ELR (cell line): ENCODE data around the gene DCAF11.

Source experiments
- DNase-seq: peaks from one replicate; pipeline ENCODE4 v3.0.0-alpha.2; 2015; ENCODE audit warnings: low read depth

DCAF11 gene

GRCh38 chr14:24079491-24080141 is 35.0 kb upstream of the DCAF11 start:
- DNase-seq, result no peak

DNA sequence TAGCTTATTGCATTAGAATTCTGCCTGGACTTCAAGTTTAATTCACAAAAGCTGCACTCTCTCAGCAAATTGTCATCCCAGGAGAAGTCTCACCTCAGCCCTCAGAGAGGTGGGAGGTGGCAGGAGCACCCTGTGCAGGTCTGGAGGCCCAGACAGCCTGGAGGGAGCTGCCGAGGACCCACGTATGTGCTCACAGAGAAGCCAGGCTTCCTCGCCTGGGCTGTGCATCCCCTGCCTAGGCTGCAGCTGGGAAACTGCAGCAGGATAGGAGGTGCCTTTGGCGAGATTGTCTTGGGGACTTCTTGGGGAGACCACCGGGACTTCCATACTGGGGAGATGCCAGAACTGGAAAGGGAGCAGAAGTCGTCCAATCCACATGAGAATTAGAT is 34.4 kb upstream of the DCAF11 start:
- DNase-seq, result no peak

DNA sequence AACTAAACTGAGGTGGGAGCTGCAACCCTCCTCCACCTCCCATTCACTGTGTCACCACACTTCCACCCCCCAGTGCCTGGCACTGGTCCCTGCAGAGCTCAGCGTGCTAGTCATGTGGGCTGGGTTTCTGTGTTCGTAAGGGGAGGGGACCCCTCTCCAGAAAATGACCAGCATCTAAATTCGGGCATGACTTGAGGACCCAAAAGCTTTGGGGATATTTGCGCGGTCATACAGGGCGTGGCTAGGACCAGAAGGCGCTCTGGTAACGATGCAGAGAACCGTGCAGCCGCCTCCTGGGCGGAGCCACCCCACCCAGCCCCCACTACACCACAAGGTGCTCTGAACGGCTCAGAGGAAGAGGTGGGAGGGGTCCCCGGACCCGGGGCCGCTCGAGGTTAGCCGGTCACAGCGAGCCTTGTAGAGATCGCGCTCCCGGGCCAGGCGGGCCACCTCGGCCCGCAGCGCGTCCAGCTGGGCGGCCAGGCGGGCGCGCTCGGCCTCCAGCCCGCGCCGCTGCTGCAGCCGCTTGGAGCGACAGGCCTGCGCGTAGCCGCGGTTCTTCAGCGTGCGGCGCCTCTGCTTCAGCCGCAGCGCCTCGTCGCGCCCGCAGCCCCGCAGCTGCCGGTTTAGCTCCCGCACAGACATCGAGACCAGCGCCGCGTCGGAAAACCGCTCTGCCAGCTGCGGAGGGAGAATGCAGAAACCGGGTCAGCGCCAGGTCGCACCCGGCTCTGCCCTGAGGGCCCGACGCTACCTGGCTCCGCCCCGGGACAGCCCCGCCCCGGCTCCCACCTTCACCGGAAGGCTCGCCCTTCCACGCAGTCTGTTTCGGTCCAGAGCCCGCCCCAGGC is 33.5 kb upstream of the DCAF11 start:
- peak; percentile 33 for DNase-seq

GRCh38 chr14:24081739-24082211 is 32.8 kb upstream of the DCAF11 start:
- no peak for DNase-seq

DNA sequence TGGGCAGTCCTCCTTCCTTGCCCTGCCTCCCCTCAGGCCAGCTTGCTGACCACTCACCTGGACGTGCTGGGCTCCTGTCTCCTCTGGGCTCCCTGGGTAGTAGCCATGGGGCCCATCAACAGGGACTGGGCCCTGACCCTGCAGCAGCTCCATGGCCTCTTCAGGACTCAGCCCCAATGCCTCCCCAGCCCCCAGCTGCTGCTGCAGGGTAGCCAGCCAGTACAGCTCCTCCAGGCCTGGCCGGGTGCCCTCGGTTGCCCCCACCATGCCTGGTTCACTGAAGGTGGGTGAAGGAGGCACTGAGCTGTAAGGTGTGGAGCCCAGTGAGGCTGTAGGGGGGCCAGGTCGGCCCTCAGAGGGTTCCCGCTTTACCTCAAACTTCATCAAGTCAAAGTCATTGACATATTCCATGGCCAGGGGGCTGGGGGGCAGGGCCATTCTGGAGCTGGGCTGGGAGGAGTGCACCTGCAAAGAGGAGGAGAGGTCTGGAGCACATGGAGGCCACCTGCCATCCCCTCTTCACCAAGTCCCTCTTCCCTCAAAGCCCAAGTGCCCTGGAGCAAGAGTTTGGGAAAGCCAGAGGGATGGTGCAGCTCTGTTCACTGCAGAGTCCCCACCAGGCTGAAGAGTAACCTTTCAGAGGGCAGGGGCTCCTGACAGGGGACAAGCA is 32.0 kb upstream of the DCAF11 start:
- DNase-seq, result no peak

DNA sequence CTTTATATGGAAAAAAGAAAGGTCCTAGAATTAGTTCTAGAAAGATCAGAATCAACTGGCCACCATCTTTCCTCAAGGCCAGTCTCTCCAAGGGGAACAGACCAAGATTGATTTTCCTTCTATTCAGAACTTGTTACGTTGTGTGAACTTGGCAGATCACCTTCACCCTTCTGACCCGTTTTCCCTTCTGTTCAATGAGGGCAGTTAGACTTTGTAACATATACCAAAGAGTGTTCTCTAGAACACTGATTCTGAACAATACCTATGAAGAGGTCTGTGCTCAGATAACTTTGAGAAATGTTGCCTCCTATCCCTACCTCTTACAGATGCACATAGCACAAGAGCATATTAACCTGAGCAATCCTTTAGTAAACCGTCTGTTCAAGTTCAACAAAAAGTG is 31.1 kb upstream of the DCAF11 start:
- DNase-seq, result no peak

DNA sequence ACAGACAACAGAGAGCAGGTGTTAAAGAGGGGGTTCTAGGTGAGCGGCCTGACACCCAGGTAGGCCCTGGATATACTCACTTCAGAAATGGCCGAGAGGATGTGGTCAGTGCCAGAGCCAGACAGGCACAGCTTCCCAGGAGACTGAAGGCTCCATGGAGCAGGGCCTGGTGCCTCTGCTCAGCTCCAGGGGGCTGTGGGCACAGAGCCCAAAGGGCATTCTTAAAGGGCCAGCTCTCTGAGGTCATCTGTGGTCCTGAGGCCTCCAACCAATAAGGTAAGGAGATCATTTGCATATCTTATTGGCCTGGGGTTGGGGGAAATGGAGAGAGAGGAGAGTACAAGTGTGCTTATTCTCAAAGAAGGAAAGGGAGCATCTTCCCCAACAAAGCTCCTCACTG is 30.1 kb upstream of the DCAF11 start:
- DNase-seq, result no peak

GRCh38 chr14:24085215-24085614 is 29.4 kb upstream of the DCAF11 start:
- no peak for DNase-seq

- no peak for DNase-seq
Measured at GRCh38 chr14:24086193-24086955, 28.2 kb upstream of the DCAF11 start.

DNA sequence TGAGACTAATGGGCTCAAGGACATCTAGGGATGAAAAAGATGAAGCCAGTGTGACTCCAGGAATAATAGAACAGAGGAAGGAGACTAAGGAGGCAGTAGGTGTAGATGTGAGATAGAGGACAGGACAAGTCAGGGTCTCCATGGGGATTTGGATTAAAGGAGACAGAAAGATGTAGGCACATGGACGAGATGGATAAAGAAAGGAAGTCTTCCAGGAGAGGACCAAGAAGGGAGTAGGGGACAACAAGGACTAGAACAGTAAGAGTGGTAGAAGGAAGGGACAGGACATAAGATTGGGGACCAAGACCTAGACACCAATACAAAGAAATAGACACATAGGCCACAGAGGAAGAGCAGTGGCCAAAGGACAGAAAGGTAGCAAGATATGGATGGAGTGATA is 27.6 kb upstream of the DCAF11 start:
- no peak for DNase-seq

DNA sequence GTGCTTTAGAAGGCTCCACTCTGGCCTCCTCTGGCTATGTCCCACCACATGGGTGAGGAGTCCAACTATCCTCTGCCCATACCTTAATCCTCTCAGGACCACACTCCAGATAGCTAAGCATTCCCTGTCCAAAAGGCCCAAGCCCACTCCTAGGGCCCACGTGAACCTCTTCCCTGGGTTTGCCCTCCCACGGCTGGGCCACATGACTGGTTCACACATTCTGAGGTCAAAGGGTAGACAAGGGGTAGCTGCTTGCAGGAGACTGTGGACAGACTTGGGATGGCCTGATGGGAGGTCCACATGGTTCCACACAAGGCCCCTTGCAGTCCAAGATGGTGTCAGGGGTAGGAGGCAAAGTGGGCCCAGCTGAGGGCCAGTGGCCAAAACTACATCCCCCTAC is 26.5 kb upstream of the DCAF11 start:
- DNase-seq, result no peak

- no peak for DNase-seq
Measured at GRCh38 chr14:24089890-24090289, 24.7 kb upstream of the DCAF11 start.

- DNase-seq, result no peak
Measured at GRCh38 chr14:24092110-24092504, 22.5 kb upstream of the DCAF11 start.

- no peak for DNase-seq
Measured at GRCh38 chr14:24092505-24093206, 21.9 kb upstream of the DCAF11 start.

GRCh38 chr14:24093207-24093900 is 21.2 kb upstream of the DCAF11 start:
- DNase-seq, result no peak

GRCh38 chr14:24093901-24094840 is 20.4 kb upstream of the DCAF11 start, which contains the start of gene PCK2:
Gene PCK2 (plus strand): TSS chr14:24094311. CDS start chr14:24094406, 95 bp downstream.
- peak; percentile 92 for DNase-seq

GRCh38 chr14:24094841-24095270 is 19.7 kb upstream of the DCAF11 start:
- peak; percentile 23 for DNase-seq

DNA sequence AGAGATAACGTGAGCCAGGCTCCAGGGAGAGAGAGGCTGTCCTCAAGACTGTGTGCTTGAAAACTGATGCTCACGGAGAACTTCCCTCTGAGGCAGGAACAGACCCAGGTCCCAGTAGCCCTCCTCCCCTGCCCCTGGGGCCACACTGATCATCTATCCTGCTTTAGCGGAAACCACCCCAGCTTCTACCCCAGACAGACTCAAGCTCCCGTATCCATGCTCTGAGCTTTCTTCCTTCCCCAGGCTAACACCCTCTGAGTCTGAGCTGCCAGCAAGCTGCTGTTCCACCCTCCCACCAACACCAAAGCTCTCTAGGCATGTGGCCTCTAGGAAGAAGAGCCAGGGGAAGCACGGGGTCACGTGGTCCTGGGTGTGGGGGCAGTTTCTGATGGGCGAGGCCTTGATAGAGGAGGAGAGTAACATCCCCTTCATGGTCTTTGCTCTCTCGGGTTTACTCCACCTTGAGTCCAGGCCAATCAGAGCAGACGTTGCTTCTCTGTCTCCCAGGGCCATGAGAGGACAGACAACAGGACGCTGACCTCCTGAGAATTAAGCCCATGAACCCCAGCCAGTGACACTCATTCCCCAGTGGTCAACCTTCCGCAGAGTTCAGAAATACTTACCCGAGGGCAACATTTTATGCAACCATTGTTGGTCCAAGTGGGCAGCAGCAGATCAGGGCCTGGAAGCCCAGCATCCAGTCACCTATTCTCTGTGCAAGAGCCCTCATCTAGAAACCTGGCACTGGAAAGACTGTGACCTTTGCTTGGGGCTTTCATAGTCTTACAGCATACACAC is 19.1 kb upstream of the DCAF11 start:
- peak; percentile 71 for DNase-seq
